GM18873 (cell line): Measurements from ENCODE around the gene KXD1.
"Not testable (repeated sequence)": the region's sequence is repeated elsewhere in the genome, so short reads cannot be mapped to it uniquely, and the experiment has no call there.

ENCODE experiments used
- ATAC-seq: cut with Tn5 transposase; IDR thresholded peaks from one replicate; pipeline ENCODE4 v1.9.1; 2021; ENCODE audit warnings: mild to moderate bottlenecking, moderate library complexity, moderate number of reproducible peaks; ENCODE audit not compliant: unreplicated experiment, low FRiP score

Gene KXD1

GRCh38 chr19:18599485-18599884, 41.8 kb downstream of the KXD1 start:
- ATAC-seq = no peak

GRCh38 chr19:18600692-18601397, 43.2 kb downstream of the KXD1 start:
- ATAC-seq = not testable (repeated sequence)

GRCh38 chr19:18601875-18602274, 44.2 kb downstream of the KXD1 start:
- ATAC-seq = no peak

GRCh38 chr19:18603255-18603957, 45.7 kb downstream of the KXD1 start:
- no peak for ATAC-seq

GRCh38 chr19:18603958-18604819, 46.5 kb downstream of the KXD1 start:
- no peak for ATAC-seq

GRCh38 chr19:18604820-18605159, 47.1 kb downstream of the KXD1 start:
- ATAC-seq = no peak

GRCh38 chr19:18605196-18605545, 47.5 kb downstream of the KXD1 start:
- no peak for ATAC-seq

GRCh38 chr19:18605546-18606280, 48.0 kb downstream of the KXD1 start:
- no peak for ATAC-seq

- no peak for ATAC-seq
These were observed 48.9 kb downstream of the KXD1 start, which contains the start of gene CRLF1 for GRCh38 chr19:18606281-18607225. Gene CRLF1 (minus strand): TSS chr19:18606799. CDS start chr19:18606656, 143 bp downstream.

- no peak for ATAC-seq
These were observed 49.8 kb downstream of the KXD1 start for GRCh38 chr19:18607226-18608101.

- no peak for ATAC-seq
These were observed 50.6 kb downstream of the KXD1 start for GRCh38 chr19:18608102-18608804.

- no peak for ATAC-seq
These were observed 51.4 kb downstream of the KXD1 start for GRCh38 chr19:18608805-18609716.

- ATAC-seq = no peak
These were observed 52.0 kb downstream of the KXD1 start for GRCh38 chr19:18609717-18610051.

- no peak for ATAC-seq
These were observed 52.5 kb downstream of the KXD1 start for GRCh38 chr19:18610245-18610555.

GRCh38 chr19:18610556-18611326, 53.1 kb downstream of the KXD1 start:
- ATAC-seq = no peak

- ATAC-seq = no peak
These were observed 53.8 kb downstream of the KXD1 start for GRCh38 chr19:18611327-18612050.
